HG03439 (cell line): Measurements from ENCODE around the gene VIPR1.

ENCODE experiments used
- ATAC-seq: cut with Tn5 transposase; IDR thresholded peaks from one replicate; pipeline ENCODE4 v1.9.1; 2021; ENCODE audit warnings: mild to moderate bottlenecking, moderate library complexity; ENCODE audit not compliant: unreplicated experiment

The VIPR1 gene

GRCh38 chr3:42509111-42509510 lies 6.7 kb downstream of the VIPR1 start:
- no peak for ATAC-seq

GRCh38 chr3:42510325-42510724 lies 7.9 kb downstream of the VIPR1 start:
- ATAC-seq, result no peak

DNA sequence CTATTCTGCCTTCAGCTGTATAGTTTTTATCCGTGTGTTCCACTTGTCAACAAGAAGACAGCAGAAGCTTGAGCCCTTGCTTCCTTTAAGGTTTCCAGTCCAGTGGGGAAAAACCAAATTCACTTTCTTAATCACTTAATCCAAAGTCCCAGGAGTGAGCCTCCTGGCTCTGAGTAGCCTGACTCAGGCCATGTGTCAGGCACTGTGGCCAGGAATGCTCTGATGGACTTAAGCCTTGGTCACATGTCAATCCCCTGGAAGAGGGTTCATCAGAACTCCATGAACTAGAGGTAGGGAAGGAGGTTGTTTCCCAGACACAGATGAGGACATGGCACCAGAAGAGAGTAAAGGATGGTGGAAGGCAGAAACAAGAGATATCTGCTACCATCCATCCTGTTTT lies 8.8 kb downstream of the VIPR1 start:
- no peak for ATAC-seq

DNA sequence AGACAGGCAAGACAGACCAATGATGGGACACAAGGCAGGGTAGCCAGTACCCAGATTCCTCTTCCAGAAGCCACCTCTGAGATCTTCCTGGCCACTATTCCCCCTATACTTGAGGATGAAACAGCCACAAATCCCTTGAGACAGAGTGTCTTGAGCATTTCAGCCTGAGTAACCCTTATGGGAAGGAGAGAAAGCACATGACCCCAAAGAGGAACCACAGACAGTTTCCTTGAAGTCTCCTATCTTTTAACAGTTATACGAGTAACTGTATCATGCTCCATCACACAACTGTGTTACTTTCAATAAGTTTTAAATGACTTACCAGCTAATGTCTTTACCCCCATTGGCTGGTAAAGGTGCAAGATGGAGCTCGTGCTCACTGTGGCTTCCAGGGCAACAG lies 9.3 kb downstream of the VIPR1 start:
- ATAC-seq, result no peak

- no peak for ATAC-seq
These were observed 10.7 kb downstream of the VIPR1 start for GRCh38 chr3:42513121-42513520.

- no peak for ATAC-seq
These were observed 11.1 kb downstream of the VIPR1 start for GRCh38 chr3:42513521-42513920.

- no peak for ATAC-seq
These were observed 12.4 kb downstream of the VIPR1 start for GRCh38 chr3:42514876-42515275.

GRCh38 chr3:42515391-42515916 lies 13.0 kb downstream of the VIPR1 start:
- no peak for ATAC-seq

DNA sequence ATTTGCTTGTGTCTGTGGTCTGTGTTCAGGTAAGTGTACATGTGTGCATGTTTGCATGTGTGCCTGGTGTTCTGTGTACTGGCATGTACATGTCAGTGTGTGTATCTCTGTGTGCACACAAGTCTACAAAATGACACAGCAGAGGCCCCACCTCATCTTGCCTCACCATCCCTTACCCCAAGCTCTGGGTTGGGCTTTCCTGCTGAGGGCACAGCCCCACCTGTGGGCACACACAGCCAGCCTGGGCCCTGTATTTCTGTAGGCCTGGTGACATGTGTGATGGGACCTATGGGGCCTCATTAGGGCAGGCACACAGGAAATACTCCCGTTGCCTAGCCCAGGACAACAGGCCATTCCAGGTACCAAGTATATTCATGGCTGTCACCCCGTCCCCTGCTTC lies 13.5 kb downstream of the VIPR1 start:
- ATAC-seq, result no peak

GRCh38 chr3:42516443-42516842 lies 14.0 kb downstream of the VIPR1 start:
- no peak for ATAC-seq

DNA sequence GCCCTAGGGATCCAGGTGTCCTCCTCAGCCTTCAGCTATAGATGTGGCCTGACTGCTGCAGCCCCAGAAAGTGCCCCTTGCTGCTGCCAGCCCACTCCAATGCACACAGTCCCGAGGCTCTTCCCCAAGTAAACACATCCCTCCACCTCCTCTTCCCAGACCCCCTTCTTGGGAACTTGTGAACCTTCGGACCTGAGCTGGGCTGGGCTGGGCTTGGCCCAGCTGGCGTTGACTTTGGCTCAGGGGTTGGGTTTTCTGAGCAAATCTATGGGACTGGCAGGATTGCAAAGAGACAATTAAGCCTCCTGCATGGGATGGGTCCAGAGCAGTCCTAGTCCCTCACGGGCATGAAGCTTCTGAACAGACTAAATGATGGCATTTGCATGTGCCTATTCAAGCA lies 14.7 kb downstream of the VIPR1 start:
- ATAC-seq, result no peak

GRCh38 chr3:42518800-42519567 lies 16.5 kb downstream of the VIPR1 start:
- no peak for ATAC-seq

- no peak for ATAC-seq
These were observed 17.1 kb downstream of the VIPR1 start for GRCh38 chr3:42519568-42519962.

- no peak for ATAC-seq
These were observed 17.9 kb downstream of the VIPR1 start for GRCh38 chr3:42520336-42520735.

DNA sequence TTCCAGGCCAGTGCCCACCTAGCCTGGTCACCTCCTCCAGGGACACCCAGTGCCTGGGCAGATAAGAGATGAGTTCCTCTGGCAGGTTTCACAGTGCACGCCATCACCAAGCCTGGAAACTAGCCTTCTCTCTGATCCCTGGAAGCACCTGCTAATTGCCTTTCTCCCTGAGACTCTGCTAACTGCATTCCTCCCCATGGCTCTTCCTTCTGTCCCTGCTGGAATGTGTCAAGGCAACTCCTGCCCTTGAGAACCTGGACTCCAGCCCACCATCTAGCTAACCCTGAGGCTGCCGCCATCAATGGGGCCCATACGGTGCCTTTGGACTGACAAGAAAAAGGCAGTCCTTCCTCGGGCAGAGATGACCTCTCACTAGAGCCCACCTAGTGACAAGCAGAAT lies 18.5 kb downstream of the VIPR1 start:
- no peak for ATAC-seq

GRCh38 chr3:42524751-42525150 lies 22.3 kb downstream of the VIPR1 start:
- ATAC-seq, result no peak

- ATAC-seq, result no peak
These were observed 22.8 kb downstream of the VIPR1 start for GRCh38 chr3:42525212-42525611.

- ATAC-seq, result no peak
These were observed 23.4 kb downstream of the VIPR1 start for GRCh38 chr3:42525736-42526345.

- no peak for ATAC-seq
These were observed 24.3 kb downstream of the VIPR1 start for GRCh38 chr3:42526616-42527367.

DNA sequence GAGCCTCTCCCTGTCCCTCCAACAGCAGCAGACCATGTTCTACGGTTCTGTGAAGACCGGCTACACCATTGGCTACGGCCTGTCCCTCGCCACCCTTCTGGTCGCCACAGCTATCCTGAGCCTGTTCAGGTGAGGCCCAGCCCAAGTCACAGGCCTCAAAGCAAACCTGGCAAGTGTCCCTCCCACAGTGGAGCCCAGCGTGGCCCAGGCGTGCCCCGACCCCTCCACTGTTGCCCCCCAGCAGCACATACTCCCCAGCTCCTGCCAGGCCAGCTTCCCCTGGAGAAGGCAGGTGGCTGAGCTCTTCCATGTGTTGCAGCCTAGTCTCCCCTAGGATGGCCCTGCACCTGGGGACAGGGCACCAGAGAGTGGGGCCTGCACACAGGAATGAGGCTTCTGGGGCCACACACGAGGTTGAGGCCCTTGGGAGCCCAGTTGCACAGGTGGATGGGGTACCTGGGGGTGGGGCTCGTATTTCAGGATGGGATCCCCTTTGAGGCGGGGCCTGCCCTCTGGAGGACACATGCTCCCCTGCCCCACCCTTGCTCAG lies 25.0 kb downstream of the VIPR1 start:
- no peak for ATAC-seq

DNA sequence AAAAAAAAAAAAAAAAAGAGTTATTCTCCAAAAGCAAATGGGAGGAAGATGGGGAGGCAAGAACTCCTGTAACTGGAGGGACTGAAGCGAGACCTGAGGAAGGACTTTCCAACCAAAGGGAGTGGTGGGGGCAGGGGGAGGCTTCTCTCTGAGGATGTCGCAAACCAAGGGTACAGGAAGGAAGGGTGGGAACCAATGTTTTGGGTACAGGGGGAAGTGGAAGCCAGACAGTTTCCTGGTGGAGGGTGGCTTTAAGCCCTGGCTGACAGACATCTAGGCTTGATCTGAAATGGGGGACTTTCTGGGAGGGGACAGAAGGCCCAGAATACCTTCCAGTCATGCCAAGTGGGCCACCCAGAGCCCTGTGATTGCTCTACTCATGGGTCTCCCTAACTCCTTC lies 27.0 kb downstream of the VIPR1 start:
- no peak for ATAC-seq
